GM12892 (cell line): Measurements from ENCODE around the gene SOX9.

ENCODE experiments used
- DNase-seq: peaks from one replicate; pipeline ENCODE4 v3.0.0; 2011; ENCODE audit not compliant: insufficient read length
- FAIRE-seq: peaks from 2 replicates; lab custom pipeline; 2011; peaks lifted over from hg19 to GRCh38; lab: Jason Lieb, UNC
- POLR2A ChIP-seq: IDR thresholded peaks from 2 replicates; pipeline ENCODE4 v1.6.1; 2011; ENCODE audit warnings: low read depth, low read length, control low read depth
- POLR2AphosphoS5 ChIP-seq: IDR thresholded peaks from 2 replicates; pipeline ENCODE4 v1.6.1; 2011; ENCODE audit warnings: low read depth, low read length, control low read depth
- TAF1 ChIP-seq: IDR thresholded peaks from 2 replicates; pipeline ENCODE4 v1.6.1; 2011; ENCODE audit warnings: low read depth, mild to moderate bottlenecking, control low read depth, low read length, borderline replicate concordance

The SOX9 gene

DNA sequence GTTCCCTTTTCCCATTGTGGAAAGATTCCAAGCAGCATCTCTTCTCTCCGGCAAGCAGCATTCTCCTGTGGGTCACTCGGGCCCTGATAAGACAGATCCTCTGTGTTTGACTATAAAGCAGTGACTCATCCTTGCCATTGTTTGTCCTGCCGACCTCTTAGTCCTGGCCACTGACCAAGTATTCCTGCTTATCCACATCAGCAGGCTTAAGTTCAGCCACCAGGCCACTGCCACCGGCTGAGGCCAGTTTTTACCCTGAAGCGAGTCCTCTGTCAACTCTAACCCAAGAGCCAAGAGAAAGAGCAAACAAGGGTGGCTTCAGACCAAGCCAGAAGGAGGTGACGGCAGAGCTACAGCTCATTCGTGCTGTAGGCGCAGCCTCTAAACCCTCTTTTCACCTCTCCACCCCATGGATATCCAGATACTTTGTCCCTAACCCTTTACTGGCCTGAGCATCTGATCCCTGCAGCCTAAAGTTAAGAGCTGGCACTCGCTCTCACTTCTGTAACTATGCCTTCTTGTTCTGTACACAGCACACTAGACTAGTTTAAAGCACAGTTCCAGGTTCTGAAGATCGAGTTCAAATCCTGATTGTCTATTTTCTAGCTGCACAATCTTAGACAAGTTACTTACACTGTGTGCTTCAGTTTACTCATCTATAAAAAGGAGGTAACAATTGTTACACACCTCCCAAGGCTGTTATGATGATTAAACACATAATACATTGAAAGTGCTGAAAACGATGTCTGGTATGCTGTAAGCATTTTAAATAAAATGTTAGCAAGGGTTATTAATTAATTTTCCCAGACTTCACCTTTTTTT, 31.0 kb downstream of the SOX9 start:
- TF ChIP-seq TAF1 (no peak), POLR2AphosphoS5 (no peak), POLR2A (no peak)
- FAIRE-seq (no peak), DNase-seq (no peak)

GRCh38 chr17:72152387-72152929, 31.6 kb downstream of the SOX9 start:
- TF ChIP-seq POLR2AphosphoS5 (no peak), POLR2A (no peak), TAF1 (no peak)
- DNase-seq (no peak), FAIRE-seq (no peak)

DNA sequence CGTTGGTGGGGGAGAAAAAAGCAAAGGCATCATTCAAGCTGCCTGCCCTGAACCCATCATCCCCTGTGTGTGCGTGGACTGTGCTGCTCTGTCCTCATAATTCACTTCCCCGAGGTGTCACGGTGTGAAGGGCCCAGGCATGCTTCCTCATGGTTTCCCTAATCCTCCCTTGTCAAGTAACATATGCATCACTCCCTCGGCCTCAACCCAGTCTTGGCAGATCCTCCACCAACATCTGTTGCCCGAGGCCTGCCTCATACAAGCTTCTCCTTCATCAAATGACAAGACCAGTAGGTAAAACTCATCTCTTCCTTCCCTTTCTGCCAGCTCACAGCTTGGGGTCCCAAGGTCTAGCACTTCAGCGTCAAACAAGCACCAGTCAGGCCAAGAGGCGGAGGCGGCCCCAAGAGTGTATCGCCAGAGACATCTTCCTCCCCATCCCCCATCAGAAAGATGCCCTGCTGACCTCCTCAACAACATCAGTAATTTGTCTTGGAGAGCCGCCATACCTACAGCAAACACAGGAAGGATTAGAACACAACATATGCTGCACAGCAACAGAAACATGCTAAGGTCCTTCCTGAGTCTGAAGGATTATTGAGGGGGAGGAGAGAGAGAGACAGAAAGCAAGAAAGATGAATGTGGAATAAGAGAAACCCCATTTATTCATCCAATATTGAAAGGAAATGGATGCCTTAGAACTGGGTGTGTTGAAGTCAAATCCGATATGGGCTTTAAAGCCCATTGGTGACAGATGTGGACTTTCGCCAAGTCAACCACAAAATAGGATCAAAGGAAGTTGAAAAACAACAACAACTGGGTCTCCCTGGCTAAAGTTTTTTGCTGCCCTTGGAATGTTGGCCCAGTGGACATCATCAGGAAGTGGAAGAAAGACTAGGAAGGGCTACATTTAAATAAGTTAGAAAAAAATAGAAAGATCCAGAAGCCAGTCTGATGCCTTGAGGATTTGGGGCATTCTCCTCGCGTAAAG, 38.4 kb downstream of the SOX9 start:
- DNase-seq (no peak), FAIRE-seq (no peak)

DNA sequence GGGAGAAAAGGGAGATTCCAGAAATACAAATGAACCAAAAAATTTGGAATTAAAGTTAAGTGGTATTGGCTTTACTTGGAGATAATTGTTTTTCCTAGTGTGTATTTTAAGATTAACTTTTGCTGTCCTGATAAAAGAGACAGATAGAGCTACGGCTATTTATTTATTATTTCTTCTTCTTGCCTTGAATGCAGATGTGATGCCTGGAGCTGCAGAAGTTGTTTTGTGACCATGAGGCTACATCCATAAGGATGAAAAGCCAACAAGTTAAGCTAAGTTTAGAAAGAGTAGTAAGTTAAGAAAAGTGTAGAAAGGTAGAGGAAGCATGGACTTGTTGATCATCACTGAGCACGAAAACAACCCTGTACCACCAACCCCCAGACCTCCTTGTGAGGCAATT, 41.7 kb downstream of the SOX9 start:
- no peak for FAIRE-seq

More for the DNA sequence above, 38.4 kb downstream of the SOX9 start:
- no peak for TF ChIP-seq POLR2AphosphoS5
- TF ChIP-seq POLR2A = no peak
- no peak for TF ChIP-seq TAF1

GRCh38 chr17:72163474-72163873, 42.7 kb downstream of the SOX9 start:
- TF ChIP-seq POLR2A (no peak), TAF1 (no peak), POLR2AphosphoS5 (no peak)
- FAIRE-seq (no peak), DNase-seq (no peak)

More for the DNA sequence above, 41.7 kb downstream of the SOX9 start:
- TF ChIP-seq TAF1 = no peak
- no peak for TF ChIP-seq POLR2A
- no peak for TF ChIP-seq POLR2AphosphoS5
- no peak for DNase-seq

GRCh38 chr17:72164158-72164739, 43.4 kb downstream of the SOX9 start:
- no peak for TF ChIP-seq TAF1
- TF ChIP-seq POLR2A = no peak
- no peak for TF ChIP-seq POLR2AphosphoS5
- DNase-seq = no peak
- no peak for FAIRE-seq

DNA sequence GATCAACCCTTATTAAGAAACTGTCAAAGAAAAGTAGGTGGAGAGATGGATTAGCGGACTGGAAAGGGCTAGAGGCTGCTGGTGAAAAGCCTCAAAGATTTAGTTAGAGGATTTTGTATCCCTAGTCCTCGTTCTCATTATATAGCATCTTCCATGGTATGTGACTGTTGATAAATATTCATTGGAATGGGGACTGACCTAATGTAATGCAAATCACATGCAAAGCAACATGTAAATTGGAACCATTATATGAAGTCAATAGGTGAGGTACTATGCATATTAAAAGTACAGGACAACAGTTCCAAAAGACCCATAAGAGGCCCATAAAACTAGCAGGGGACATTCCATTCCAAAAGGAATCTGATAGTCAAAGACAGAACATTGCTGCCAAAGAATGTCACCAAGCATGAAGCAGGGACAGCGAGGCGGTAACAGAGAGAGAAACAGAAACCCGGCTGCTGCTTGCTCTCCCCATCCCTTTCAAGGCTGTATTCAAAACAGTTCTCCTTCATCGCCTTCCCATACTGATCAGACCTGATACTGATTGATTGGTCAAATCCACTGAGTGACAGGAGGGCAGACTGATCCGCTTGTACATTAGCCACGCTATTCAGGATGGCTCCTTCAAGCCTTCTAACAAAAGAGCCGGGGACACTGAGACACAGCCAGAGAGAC, 44.5 kb downstream of the SOX9 start:
- FAIRE-seq (no peak), DNase-seq (no peak)
- no peak for TF ChIP-seq POLR2AphosphoS5
- no peak for TF ChIP-seq TAF1
- TF ChIP-seq POLR2A = no peak

DNA sequence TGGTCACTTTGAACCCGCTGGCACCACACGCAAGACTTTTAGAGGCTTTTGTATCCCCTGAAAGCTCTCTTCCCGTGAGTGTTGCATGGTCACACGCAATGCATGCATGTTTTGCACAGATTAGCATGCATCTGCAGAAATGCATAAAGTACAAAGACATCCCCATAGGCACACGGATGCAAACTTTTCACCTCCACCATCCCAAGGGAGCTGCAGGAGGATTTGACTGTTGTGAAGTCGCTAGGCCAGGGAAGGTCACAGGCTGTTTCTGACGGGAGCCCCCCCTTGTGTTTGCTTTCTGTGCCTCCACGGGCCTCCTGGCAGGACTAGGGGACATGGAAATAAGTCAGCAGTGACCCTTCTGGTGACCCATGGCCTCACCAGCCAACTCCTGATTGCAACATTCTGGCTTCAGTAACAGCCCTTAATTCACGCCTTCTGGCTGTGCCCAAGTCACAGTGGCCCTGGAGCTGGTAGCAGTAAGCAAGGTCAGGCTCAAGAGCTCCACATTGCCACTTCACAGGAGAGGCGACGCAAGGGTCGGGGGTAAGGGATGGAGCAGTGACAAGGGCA, 45.1 kb downstream of the SOX9 start:
- FAIRE-seq = no peak

GRCh38 chr17:72167593-72167992, 46.8 kb downstream of the SOX9 start:
- no peak for DNase-seq
- FAIRE-seq = no peak
- TF ChIP-seq POLR2AphosphoS5 (no peak), POLR2A (no peak), TAF1 (no peak)

More for the DNA sequence above, 45.1 kb downstream of the SOX9 start:
- TF ChIP-seq POLR2AphosphoS5 (no peak), TAF1 (no peak), POLR2A (no peak)
- no peak for DNase-seq

DNA sequence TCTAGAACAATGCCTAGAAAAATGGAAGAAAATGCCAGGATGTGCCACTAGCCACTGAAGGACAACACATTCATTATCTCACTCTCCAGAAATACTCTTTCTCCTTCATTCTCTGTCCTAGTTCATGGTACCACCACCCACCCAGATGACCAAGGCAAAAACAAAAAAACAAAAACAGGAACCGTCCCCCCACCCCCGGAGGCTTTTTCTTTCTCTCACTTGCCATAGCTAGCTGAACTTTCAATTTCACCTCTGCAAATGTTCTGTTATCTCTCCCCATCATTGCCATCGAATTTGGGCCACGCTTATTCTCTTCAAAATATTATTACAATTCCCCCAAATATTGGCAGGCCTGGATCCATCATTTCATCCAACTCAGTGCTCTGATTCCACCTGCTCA, 49.0 kb downstream of the SOX9 start:
- TF ChIP-seq POLR2AphosphoS5 (no peak), TAF1 (no peak), POLR2A (no peak)
- FAIRE-seq = no peak
- no peak for DNase-seq
